Measurements from ENCODE around the gene MSL1.

Gene MSL1, protein sequence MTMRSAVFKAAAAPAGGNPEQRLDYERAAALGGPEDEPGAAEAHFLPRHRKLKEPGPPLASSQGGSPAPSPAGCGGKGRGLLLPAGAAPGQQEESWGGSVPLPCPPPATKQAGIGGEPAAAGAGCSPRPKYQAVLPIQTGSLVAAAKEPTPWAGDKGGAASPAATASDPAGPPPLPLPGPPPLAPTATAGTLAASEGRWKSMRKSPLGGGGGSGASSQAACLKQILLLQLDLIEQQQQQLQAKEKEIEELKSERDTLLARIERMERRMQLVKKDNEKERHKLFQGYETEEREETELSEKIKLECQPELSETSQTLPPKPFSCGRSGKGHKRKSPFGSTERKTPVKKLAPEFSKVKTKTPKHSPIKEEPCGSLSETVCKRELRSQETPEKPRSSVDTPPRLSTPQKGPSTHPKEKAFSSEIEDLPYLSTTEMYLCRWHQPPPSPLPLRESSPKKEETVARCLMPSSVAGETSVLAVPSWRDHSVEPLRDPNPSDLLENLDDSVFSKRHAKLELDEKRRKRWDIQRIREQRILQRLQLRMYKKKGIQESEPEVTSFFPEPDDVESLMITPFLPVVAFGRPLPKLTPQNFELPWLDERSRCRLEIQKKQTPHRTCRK

DNA sequence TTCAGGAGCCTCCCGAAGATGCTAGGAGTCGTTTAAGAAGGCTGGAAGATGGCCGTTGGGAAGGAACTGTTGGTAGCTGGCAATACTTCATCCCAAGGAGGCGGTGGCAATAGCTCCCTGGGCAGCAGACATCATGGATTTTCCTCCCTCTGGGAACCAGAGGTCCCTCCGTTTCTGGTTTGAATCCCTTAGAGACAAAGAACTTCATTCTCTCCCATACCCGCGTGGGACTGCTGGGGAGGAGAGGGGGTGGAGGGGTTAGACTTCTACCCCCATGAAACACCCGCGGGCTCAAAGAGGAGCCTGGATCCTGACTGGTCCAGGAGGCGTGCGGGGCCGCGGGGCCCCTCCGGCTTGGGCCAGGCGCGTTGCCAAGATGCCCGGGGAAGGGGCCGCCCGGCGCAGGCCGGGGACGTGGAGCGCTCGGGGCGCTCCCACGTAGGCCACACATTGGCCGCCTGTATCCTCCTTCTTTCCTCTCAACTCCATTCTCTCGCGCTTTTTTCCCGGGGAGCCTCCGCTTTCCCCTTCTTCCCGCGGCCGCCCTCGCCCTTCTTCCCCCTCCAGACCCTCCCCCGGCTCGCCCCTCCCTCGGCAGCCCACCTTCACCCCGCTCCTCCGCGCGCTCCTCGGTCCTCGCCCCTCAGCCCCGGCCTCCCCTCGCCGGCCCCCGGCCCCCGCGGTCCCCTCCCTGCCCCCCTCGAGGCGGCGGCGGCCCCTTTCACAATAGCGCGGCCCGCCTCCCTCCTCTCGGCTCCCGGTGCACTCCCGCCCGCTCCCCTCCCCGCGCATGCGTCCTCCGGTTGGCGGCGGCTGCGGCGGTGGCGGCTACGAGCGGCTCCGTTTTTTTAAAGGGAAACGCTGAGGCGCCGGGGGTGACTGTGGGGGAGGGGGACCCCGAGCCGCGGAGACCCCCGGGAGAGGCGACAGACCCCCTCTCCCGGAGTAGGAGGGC, at the start of gene MSL1:
Gene MSL1, plus strand, starts transcription at position 791 of the 955 bp plus-strand sequence. CDS start 642 bp downstream, outside the sequence.
- peak; percentile 82 to 84 for DNase-seq

GRCh38 chr17:40072040-40072734, 49.6 kb upstream of the MSL1 start:
- peak; percentile 95 to 96 for DNase-seq

- no peak for DNase-seq
Observed at GRCh38 chr17:40072735-40073346, 48.9 kb upstream of the MSL1 start.

DNA sequence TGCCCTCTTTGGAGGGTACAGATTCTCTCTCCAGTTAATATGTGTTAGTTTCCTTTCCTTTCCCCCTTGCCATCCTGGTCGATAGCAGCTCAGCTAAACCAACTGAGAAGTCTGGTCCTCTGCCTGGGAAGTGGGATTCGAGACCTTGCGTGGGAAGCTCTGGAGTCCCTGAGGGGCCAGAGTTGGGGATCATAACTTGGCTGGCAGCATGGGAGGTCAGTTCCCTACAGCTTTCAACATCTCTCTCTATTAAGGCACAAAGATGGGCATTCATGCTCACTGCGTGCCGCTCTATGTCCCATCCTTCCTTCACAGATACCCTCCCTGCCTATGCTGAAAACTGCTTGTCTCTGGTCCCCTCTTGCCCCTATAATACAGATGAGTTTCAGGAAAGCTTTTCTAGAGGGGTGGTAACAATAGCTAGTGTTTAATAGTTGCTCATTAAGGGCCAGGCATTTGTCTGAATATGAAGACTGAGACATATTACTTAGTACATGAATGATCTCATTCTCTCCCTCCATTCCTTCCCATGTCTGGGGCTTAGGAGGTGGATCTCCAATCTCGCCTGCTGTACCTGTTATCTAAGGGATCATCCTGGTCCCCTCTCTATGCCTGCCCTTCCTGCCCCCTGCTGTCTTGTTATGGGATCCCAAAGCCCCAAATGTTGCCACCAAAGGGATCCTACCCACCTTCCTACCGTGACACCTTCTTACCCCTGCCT, 48.2 kb upstream of the MSL1 start:
- DNase-seq: no peak

DNA sequence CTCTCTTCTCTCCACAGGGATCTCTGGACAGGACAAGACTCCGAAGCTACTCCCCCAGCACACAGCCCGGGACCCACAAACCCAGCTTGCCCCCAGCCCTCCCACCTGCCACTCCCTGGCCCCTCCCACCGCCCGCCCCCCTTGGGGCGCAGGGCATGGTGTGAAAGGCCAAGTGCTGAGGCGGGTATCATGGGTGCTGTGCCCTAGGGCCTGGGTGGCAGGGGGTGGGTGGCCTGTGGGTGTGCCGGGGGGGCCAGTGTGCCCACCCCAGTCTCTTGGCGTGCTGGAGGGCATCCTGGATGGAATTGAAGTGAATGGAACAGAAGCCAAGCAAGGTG, 47.6 kb upstream of the MSL1 start:
- DNase-seq: no peak

- no peak for DNase-seq
Observed at GRCh38 chr17:40074871-40075200, 46.9 kb upstream of the MSL1 start.

- peak; percentile 70 to 81 for DNase-seq
Observed at GRCh38 chr17:40075201-40075941, 46.4 kb upstream of the MSL1 start.

DNA sequence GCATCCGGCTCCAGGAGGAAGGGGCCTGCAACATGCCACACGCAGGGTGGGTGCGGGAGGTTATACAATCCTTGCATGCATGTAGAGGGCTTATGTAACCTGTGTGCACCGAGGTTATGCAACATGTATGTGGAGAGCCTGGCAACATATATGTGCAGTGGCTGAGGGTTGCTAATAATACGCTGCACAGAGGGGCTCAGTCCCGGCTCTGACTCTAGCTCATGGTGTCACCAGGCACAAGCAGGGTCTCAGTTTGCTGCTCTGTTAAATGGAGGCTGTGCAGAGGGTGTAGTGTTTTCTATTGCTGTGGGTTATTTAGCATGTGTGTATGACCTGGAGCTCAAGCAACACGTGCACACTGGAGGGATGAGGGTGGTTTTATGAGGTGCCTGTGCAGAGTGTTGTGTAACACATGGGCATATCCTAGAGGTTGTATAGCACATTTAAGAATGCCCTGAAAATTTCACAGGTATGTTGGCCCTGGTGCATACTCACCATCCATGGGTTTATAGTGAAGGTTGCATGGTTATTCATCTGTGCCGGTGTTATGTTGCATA, 45.8 kb upstream of the MSL1 start:
- no peak for DNase-seq

DNA sequence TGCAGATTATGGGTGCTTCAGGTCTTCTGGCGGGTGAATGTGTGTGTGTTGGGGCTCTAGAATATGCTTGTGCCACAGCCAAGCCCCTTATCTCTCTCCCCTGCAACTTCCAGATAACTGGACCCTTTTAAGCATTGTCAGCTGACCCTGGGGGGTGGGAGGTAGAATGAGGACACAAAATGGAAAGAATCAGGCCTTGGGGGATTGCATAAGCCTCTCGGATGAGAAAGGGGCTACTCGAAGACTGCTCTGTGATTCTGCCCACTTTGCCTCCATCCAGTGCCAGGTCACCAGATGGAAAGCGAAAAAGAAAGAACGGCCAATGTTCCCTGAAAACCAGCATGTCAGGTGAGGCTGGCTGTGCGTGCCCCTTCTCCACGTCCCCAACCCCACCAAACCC, 45.2 kb upstream of the MSL1 start:
- DNase-seq: no peak

- no peak for DNase-seq
Observed at GRCh38 chr17:40079545-40079944, 42.2 kb upstream of the MSL1 start.

DNA sequence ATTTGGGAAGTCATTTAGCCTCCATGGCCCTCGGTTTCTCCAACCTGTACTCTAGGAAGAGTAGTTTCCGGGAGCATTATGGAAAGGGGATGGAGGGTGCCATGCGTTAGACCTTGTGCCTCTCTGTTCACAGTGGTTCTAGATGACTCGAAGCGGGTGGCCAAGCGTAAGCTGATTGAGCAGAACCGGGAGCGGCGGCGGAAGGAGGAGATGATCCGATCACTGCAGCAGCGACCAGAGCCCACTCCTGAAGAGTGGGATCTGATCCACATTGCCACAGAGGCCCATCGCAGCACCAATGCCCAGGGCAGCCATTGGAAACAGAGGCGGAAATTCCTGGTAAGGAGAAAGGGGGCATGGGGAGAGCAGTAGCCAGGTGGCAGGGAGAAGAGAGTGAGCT, 37.3 kb upstream of the MSL1 start:
- no peak for DNase-seq

- DNase-seq: peak; percentile 55 to 72
Observed at GRCh38 chr17:40086150-40087044, 35.4 kb upstream of the MSL1 start.

- DNase-seq: no peak
Observed at GRCh38 chr17:40087049-40087794, 34.5 kb upstream of the MSL1 start.

DNA sequence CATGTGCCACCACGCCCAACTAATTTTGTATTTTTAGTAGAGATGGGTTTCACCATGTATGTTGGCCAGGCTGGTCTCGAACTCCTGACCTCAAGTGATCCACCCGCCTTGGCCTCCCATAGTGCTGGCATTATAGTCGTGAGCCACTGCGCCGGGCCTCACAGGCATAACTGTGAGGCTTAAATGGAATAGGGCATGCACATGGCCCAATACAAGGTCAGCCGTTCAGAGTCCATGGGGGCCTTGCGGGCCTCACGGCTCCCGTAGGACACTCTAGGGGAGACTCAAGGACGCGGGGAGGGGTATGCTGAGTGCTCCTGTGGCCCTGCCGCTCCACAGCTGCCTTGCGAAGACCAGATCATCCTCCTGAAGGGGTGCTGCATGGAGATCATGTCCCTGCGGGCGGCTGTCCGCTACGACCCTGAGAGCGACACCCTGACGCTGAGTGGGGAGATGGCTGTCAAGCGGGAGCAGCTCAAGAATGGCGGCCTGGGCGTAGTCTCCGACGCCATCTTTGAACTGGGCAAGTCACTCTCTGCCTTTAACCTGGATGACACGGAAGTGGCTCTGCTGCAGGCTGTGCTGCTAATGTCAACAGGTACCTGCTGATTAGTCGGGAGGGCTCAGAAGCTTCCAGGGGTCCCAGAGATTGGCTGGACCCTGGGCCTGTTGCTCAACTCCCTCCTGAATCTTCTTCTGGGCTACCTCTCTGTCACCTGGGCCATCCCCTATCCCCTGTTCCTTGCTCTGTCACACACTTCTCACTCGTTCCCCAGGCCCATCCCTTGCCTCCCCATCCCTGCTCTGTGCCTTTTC, 33.7 kb upstream of the MSL1 start:
- no peak for DNase-seq

- no peak for DNase-seq
Observed at GRCh38 chr17:40089077-40089895, 32.5 kb upstream of the MSL1 start.

DNA sequence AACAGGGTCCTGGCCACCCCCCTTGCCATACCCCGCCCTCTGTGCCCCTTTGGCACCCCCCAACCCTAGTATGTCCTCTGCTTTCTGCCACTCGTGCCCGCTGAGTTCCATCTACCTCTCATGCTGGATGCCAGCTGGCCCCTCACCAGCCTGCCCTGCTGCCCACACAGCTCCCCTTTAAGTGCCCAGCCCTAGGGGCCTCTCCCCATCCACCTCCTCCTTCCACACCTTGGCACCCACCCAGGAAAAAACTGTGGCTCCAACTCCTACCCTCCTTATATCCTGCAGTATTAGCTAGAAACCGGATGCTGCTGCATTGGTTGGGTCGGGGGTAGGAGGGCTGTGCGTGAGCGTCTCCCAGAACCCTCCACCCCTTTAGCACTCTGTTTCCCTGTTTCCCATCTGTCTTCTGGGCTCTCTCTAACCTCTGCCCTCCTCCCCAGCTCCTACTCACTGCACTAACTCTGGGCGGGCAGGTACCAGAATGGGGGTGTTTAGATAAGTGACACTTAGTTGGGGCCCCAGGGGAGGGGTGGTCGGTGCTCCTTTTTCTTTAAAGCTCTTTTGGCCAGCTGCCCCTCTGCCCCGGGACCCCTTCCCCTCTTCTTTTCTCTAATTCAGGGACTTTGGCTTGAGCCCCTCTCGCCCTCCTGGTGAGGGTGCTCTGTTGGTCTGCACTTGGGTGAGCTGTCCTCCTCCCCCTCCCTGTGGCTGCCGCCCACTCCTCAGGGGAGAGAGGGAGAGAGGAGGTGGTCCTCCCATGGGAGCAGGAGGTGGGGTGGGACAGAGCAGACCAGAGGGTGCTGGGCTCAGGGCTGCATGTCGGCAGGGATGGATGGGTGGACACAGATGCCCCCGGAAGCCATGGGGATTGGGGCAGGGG, 31.3 kb upstream of the MSL1 start:
- no peak for DNase-seq

All from NCI-H2081 (cell line).